Spleen (tissue), 11 donors: ENCODE measurements around the gene UMPS. TPM values are rescaled to one million over a fixed set of nuclear protein-coding genes. Genes with fewer than 3 reads are reported as not detected.

Experiments used
- DNase-seq: peaks from one replicate; pipeline ENCODE4 v3.0.0-alpha.2; 2020
- H3K27ac ChIP-seq, 8 donors: fragments of 200-600 bp; sonication (generic) in 7 of 8; 1 replicate in 4 of 8; 2 replicates in 4 of 8; pipeline versions ENCODE4 v1.5.0 to v1.8.0; 2016 to 2021; ENCODE audit warnings: inconsistent platforms in 4 of 8, mild to moderate bottlenecking in 4 of 8, moderate library complexity in 1 of 8
- H3K27me3 ChIP-seq, 7 donors: fragments of 200-600 bp; sonication (generic) in 6 of 7; replicated peaks in 1 of 7; 1 replicate in 4 of 7; 2 replicates in 3 of 7; pipeline versions ENCODE4 v1.5.0 to v1.8.0; 2016 to 2021; ENCODE audit warnings: inconsistent platforms in 3 of 7, mild to moderate bottlenecking in 1 of 7
- H3K36me3 ChIP-seq, 6 donors: fragments of 200-600 bp; sonication (generic) in 5 of 6; 1 replicate in 4 of 6; 2 replicates in 2 of 6; pipeline versions ENCODE4 v1.5.0 to v1.8.0; 2016 to 2021; ENCODE audit warnings: inconsistent platforms in 2 of 6
- H3K4me1 ChIP-seq, 6 donors: fragments of 200-600 bp; sonication (generic) in 5 of 6; 1 replicate in 3 of 6; 2 replicates in 3 of 6; pipeline versions ENCODE4 v1.5.0 to v1.8.0; 2016 to 2021; ENCODE audit warnings: inconsistent platforms in 3 of 6
- H3K4me3 ChIP-seq, 8 donors: fragments of 200-600 bp; sonication (generic) in 7 of 8; 1 replicate in 4 of 8; 2 replicates in 4 of 8; pipeline versions ENCODE4 v1.5.0 to v1.8.0; 2016 to 2021; ENCODE audit warnings: inconsistent platforms in 4 of 8, mild to moderate bottlenecking in 4 of 8, moderate library complexity in 2 of 8
- H3K9me3 ChIP-seq, 8 donors: fragments of 200-600 bp; sonication (generic) in 7 of 8; 1 replicate in 4 of 8; 2 replicates in 4 of 8; pipeline versions ENCODE4 v1.5.0 to v1.8.0; 2016 to 2021; ENCODE audit warnings: inconsistent platforms in 4 of 8
- CTCF ChIP-seq, 11 experiments: fragments of 200-600 bp in 7 of 11; fragments of 450-650 bp in 4 of 11; sonication (generic) in 4 of 11; IDR thresholded peaks in 8 of 11; conservative IDR thresholded peaks in 3 of 11; 1 replicate in 7 of 11; 2 replicates in 4 of 11; pipeline versions ENCODE4 v1.4.0 to v1.8.0; 2016 to 2021; ENCODE audit warnings: antibody characterized with exemption in 11 of 11, inconsistent platforms in 4 of 11, mild to moderate bottlenecking in 1 of 11
- POLR2A ChIP-seq, 3 donors: fragments of 450-650 bp; IDR thresholded peaks; one replicate each; pipeline ENCODE4 v1.5.1; 2017; ENCODE audit warnings: antibody characterized with exemption in 3 of 3, mild to moderate bottlenecking in 1 of 3
- POLR2AphosphoS5 ChIP-seq, 3 donors: sonication (generic); formaldehyde crosslinking; IDR thresholded peaks; one replicate each; pipeline ENCODE4 v1.5.1; 2017; ENCODE audit warnings: antibody characterized with exemption in 3 of 3
- WGBS, 5 donors: extraction: QIAGEN DNeasy Blood & Tissue Kit in 3 of 5; methylation state at CpG; one replicate each; pipeline versions ENCODE4 v1.1.5 to v1.1.7; 2013 to 2018; 5-methylcytosine and 5-hydroxymethylcytosine counted together
- intact Hi-C: fragments of 100-400 bp; cut with DNase I; formaldehyde crosslinking; loops from one replicate; pipeline ENCODE4 v1.15.0; 2023; ENCODE audit warnings: low total_unique reads
- polyA plus RNA-seq, 3 donors: library from polyadenylated mRNA; stranded (reverse); fragments of 200-250 nt; gene quantifications; one replicate each; pipeline ENCODE4 v1.2.1, GENCODE V29; 2013
- total RNA-seq, 7 donors: library from RNA; depleted of rRNA in 3 of 7; stranded (reverse); fragments of >200 nt in 3 of 7; fragmentation: NEBNext Ultra II Directional in 4 of 7; extraction: Animal tissue kit (Norgen Biotek cat#: 25700) in 4 of 7; gene quantifications; one replicate each; pipeline versions ENCODE4 v1.1.0 to v1.2.1, GENCODE V29; 2016 to 2021
- donor health status: healthy with polysubstance abuse.
- donor health status: DM: no; HTN: no; CAD: no; lungs with moderate emphysema.
- donor health status: DM: no; HTN: no; CAD: no.
- donor health status: Bipolar disorder and iron deficiency.
- donor health status: healthy.
- donor health status: DM: no; HTN: no; CAD: no.
- donor health status: DM: yes; HTN: yes; CAD: no.

Gene UMPS
- total and polyA plus RNA-seq, 10 donors: 11.2 to 41.8 (median 26.4) TPM

DNA sequence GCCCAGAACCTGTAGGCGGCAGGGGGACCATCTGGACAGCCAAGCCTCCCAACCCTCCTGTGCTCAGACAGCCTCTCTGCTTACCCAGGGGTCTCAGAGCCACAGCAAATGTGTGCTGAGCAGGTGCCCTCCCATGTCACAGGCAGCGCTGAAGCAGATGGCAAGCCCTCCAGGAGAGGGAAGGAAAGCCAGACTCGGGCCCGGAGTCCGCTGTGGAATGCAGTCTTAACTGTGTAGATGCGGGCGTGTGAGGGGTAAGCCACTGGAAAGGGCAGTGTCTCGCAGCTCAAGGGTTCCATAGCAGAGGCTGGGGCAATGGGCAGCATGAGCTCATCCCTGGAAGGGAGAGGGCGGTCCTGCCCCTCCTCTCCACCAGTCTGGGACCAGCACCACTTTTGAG, 45.6 kb downstream of the UMPS start:
- TF ChIP-seq CTCF (IDR thresholded peaks at IDR 0.05 in 8 of 11, conservative IDR thresholded peaks at IDR 0.05 in 3 of 11) (no peak), POLR2A (IDR thresholded peaks at IDR 0.05) (no peak), POLR2AphosphoS5 (IDR thresholded peaks at IDR 0.05) (no peak)
- 79 to 94% (median 89%) methylated on average over 8 to 9 of the region's 9 CpGs for WGBS, 5 donors
- peak; percentile 54 for DNase-seq
- H3K4me3 ChIP-seq: no peak overlapping the region
- peaks cover 13 to 70% (median 39%) of the 10 kb centered on the region in 6 donors for H3K4me1 ChIP-seq
- H3K9me3 ChIP-seq: no peaks in the 10 kb centered on the region
- H3K27me3 ChIP-seq: peaks cover 0 to 11% (median 0%) of the 10 kb centered on the region in 7 donors
- intact Hi-C loops: no loop called here
- H3K27ac ChIP-seq: no peak overlapping the region
- peaks cover 0 to 4% (median 0%) of the 10 kb centered on the region in 6 donors for H3K36me3 ChIP-seq

- intact Hi-C loops: no loop called here
- peak; percentile 49 for DNase-seq
- H3K36me3 ChIP-seq: peaks cover 0 to 4% (median 0%) of the 10 kb centered on the region in 6 donors
- H3K27ac ChIP-seq: no peak overlapping the region
- H3K27me3 ChIP-seq: peaks cover 0 to 11% (median 0%) of the 10 kb centered on the region in 7 donors
- 73 to 92% (median 83%) methylated on average over 5 of the region's 5 CpGs for WGBS, 5 donors
- no peak overlapping the region for H3K4me3 ChIP-seq
- H3K4me1 ChIP-seq: peaks cover 6 to 70% (median 38%) of the 10 kb centered on the region in 6 donors
- no peaks in the 10 kb centered on the region for H3K9me3 ChIP-seq
- no peak for TF ChIP-seq CTCF (IDR thresholded peaks at IDR 0.05 in 8 of 11, conservative IDR thresholded peaks at IDR 0.05 in 3 of 11)
- no peak for TF ChIP-seq POLR2A (IDR thresholded peaks at IDR 0.05)
- TF ChIP-seq POLR2AphosphoS5 (IDR thresholded peaks at IDR 0.05): no peak
These were observed 46.6 kb downstream of the UMPS start for GRCh38 chr3:124776856-124777255.

- Histone ChIP-seq H3K4me1 (peaks cover 6 to 59% (median 32%) of the 10 kb centered on the region in 6 donors), H3K36me3 (peaks cover 0 to 4% (median 0%) of the 10 kb centered on the region in 6 donors), H3K9me3 (no peaks in the 10 kb centered on the region), H3K4me3 (no peak overlapping the region), H3K27me3 (peaks cover 0 to 3% (median 0%) of the 10 kb centered on the region in 7 donors), H3K27ac (peak overlapping the region in 1 of 8 donors; percentile 2)
- no peak for TF ChIP-seq CTCF (IDR thresholded peaks at IDR 0.05 in 8 of 11, conservative IDR thresholded peaks at IDR 0.05 in 3 of 11)
- no peak for TF ChIP-seq POLR2AphosphoS5 (IDR thresholded peaks at IDR 0.05)
- TF ChIP-seq POLR2A (IDR thresholded peaks at IDR 0.05): no peak
- no peak for DNase-seq
- intact Hi-C loops: no loop called here
- 79 to 89% (median 83%) methylated on average over 4 to 5 of the region's 5 CpGs for WGBS, 5 donors
These were observed 47.7 kb downstream of the UMPS start for GRCh38 chr3:124777762-124778470.

DNA sequence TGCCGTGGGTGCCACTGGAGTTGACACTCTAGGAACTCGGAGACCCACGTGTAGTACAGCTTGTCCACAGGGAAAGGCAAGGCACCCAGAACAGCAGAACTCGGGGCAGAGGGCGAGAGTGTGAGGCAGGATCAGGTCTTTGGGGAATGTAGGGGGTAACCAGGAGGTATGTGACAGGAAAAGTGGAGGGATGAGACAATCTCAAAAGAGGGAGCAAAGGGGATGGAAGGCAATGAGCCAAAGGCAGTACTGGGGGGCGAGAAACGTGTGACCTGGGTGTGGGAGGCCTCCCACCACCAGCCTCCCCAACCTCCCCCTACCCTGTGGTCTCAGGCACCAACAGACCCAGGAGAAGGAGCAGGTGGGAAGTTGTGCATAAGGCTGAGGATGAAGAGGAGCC, 48.9 kb downstream of the UMPS start:
- Histone ChIP-seq H3K9me3 (no peaks in the 10 kb centered on the region), H3K27me3 (no peaks in the 10 kb centered on the region), H3K36me3 (no peaks in the 10 kb centered on the region), H3K4me3 (no peak overlapping the region), H3K4me1 (peaks cover 0 to 47% (median 28%) of the 10 kb centered on the region in 6 donors), H3K27ac (peak overlapping the region in 4 of 8 donors; percentile 59 to 76 (median 72))
- peak; percentile 59 for DNase-seq
- WGBS, 5 donors: 75 to 91% (median 81%) methylated on average over 7 of the region's 7 CpGs
- TF ChIP-seq POLR2A (IDR thresholded peaks at IDR 0.05) (no peak), POLR2AphosphoS5 (IDR thresholded peaks at IDR 0.05) (no peak), CTCF (IDR thresholded peaks at IDR 0.05 in 8 of 11, conservative IDR thresholded peaks at IDR 0.05 in 3 of 11) (no peak)
- intact Hi-C loops: no loop called here
